Activated naive CD4-positive, alpha-beta T cell treated with anti-CD3 and anti-CD28 coated beads for 36 hours (primary cell): ENCODE data around the gene HDGFL2. TPM values are rescaled to one million over a fixed set of nuclear protein-coding genes. Genes with fewer than 3 reads are reported as not detected.

Experiments
- CTCF ChIA-PET: fragments of 350-600 bp; sonication (Branson Sonifier 250); formaldehyde crosslinking; loops from one replicate; lab custom pipeline; 2021; ENCODE audit warnings: antibody characterized with exemption; lab: Charles Lee
- DNase-seq: peaks from one replicate; pipeline ENCODE4 v3.0.0-alpha.2; 2020
- H3K27ac Mint-ChIP-seq: one replicate; pipeline ENCODE4 v1.8.0; 2021; ENCODE audit warnings: mild to moderate bottlenecking, mixed read lengths
- H3K27me3 Mint-ChIP-seq: one replicate; pipeline ENCODE4 v1.8.0; 2021; ENCODE audit warnings: low read depth, mixed read lengths
- H3K36me3 Mint-ChIP-seq: one replicate; pipeline ENCODE4 v1.8.0; 2021; ENCODE audit warnings: low read depth, mixed read lengths
- H3K4me1 Mint-ChIP-seq: one replicate; pipeline ENCODE4 v1.8.0; 2021; ENCODE audit warnings: low read depth, mixed read lengths
- H3K4me3 Mint-ChIP-seq: one replicate; pipeline ENCODE4 v1.8.0; 2021; ENCODE audit warnings: mild to moderate bottlenecking, moderate library complexity, mixed read lengths
- H3K9me3 Mint-ChIP-seq: one replicate; pipeline ENCODE4 v1.8.0; 2021; ENCODE audit warnings: mixed read lengths
- intact Hi-C: fragments of 100-400 bp; cut with micrococcal nuclease; formaldehyde crosslinking; loops from one replicate; pipeline ENCODE4 v1.15.1; 2023
- total RNA-seq, 2 experiments: library from RNA; stranded (reverse); gene quantifications; one replicate each; pipeline ENCODE4 v1.2.3, GENCODE V29; 2021

The HDGFL2 gene
- total RNA-seq, 2 experiments from 2014 or later: 43.0 to 43.5 TPM

DNA sequence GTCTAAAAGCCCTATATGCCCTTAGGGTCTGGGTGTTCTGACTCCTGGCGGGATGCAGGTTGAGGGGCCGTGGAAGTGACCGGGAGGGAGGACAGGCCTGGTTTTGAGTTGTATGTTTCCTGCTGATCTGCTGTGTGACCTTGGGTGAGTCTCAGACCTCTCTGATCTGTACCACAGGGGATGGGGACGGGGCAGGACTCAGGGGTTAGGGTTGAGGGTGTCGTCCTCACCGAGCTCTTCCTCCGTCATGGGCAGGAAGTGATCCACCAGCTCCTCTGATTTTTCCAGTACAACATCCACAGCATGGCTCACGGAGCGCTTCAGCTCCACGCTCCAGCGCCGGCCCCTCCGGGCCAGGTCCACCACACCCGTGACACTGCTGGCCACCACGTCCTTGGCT, 56.7 kb downstream of the HDGFL2 start:
- Mint-ChIP-seq H3K27ac (no peak overlapping the region), H3K27me3 (no peaks in the 10 kb centered on the region), H3K9me3 (no peaks in the 10 kb centered on the region), H3K36me3 (no peaks in the 10 kb centered on the region), H3K4me3 (no peak overlapping the region), H3K4me1 (no peaks in the 10 kb centered on the region)
- DNase-seq: no peak
- CTCF ChIA-PET: no interaction called here
- intact Hi-C loops: no loop called here

DNA sequence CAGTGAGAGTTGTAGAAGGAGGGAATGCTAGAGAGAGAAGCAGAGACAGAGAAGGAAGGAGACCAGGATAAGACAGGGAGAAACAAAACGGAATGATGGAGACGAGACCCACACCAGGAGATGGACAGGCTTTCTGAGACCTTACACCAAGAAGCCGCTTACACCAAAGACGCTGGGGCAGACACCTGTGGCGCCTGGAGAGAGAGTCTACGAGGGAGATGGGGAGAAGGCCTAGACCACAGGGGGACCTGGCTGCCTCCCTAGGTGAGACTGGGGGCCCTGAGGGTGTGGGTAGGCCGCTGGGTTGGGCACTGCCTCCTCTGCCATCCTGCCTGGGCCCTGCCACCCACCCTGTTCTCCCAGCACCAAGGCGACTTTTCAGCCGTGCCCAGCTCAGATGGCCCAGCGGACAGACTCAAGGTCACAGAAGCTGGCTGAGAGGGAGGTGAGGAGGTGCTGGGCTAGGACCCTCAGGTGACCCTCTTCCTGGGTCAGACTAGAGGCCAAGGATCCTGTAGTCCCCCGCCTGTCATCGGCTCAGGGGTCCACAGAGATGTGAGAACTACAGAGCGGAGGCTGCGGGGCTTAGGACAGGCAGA, 57.9 kb downstream of the HDGFL2 start:
- Mint-ChIP-seq H3K36me3 (no peaks in the 10 kb centered on the region), H3K27me3 (peaks cover 3% of the 10 kb centered on the region), H3K9me3 (no peaks in the 10 kb centered on the region), H3K27ac (no peak overlapping the region), H3K4me3 (no peak overlapping the region), H3K4me1 (peaks cover 4% of the 10 kb centered on the region)
- intact Hi-C loops: no loop called here
- CTCF ChIA-PET: interaction anchor here (1.2 kb wide), 1 partner anchor 8 kb away, joined by 6 read pairs; no protein-coding TSS in a partner anchor
- no peak for DNase-seq

DNA sequence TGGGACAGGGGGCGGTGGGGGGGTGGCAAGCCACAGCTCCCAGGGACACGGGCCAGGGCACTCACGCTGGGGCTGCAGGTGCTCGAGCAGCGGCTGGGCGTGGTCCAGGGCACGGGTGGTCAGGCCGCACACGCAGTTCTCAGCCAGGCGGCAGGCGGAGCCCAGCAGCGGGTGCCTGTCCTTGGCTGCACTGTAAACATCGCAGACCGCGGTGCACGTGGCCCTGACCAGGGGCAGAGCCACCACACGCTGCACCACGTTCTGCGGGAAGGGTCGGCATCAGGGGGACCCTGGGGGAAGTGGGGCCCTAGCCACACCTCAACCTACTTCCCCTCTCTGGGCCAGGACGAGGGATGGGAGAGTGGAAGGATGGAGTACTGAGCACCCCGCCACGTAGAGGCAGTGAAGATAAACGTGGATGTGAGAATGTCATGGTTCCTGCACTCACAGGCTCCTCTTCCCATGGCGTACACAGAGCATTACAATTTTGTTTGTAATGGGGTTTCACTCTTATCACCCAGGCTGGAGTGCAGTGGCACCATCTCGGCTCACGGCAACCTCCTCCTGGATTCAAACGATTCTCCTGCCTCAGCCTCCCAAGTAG, 59.6 kb downstream of the HDGFL2 start:
- H3K4me1 Mint-ChIP-seq: peaks cover 7% of the 10 kb centered on the region
- H3K9me3 Mint-ChIP-seq: no peaks in the 10 kb centered on the region
- H3K4me3 Mint-ChIP-seq: no peak overlapping the region
- CTCF ChIA-PET: interaction anchor here (1.2 kb wide), 1 partner anchor 10 kb away, joined by 6 read pairs; no protein-coding TSS in a partner anchor
- peaks cover 7% of the 10 kb centered on the region for H3K27me3 Mint-ChIP-seq
- intact Hi-C loops: no loop called here
- H3K36me3 Mint-ChIP-seq: no peaks in the 10 kb centered on the region
- DNase-seq: no peak
- H3K27ac Mint-ChIP-seq: no peak overlapping the region

- no peaks in the 10 kb centered on the region for H3K9me3 Mint-ChIP-seq
- H3K4me3 Mint-ChIP-seq: no peak overlapping the region
- no peaks in the 10 kb centered on the region for H3K36me3 Mint-ChIP-seq
- no peak for DNase-seq
- peaks cover 11% of the 10 kb centered on the region for H3K27me3 Mint-ChIP-seq
- intact Hi-C loops: no loop called here
- CTCF ChIA-PET: interaction anchor here (1.3 kb wide), 1 partner anchor 10 kb away, joined by 6 read pairs; no protein-coding TSS in a partner anchor
- H3K27ac Mint-ChIP-seq: no peak overlapping the region
- peaks cover 7% of the 10 kb centered on the region for H3K4me1 Mint-ChIP-seq
Measured at GRCh38 chr19:4533334-4533733, 61.2 kb downstream of the HDGFL2 start.

GRCh38 chr19:4533835-4534424, 61.8 kb downstream of the HDGFL2 start:
- DNase-seq: no peak
- CTCF ChIA-PET: interaction anchor here (0.6 to 1.3 kb wide), 2 partner anchors 11 to 519 kb away, joined by 3 to 6 read pairs; no protein-coding TSS in a partner anchor
- peaks cover 7% of the 10 kb centered on the region for H3K4me1 Mint-ChIP-seq
- no peak overlapping the region for H3K4me3 Mint-ChIP-seq
- intact Hi-C loops: no loop called here
- H3K27ac Mint-ChIP-seq: no peak overlapping the region
- no peaks in the 10 kb centered on the region for H3K36me3 Mint-ChIP-seq
- H3K9me3 Mint-ChIP-seq: no peaks in the 10 kb centered on the region
- H3K27me3 Mint-ChIP-seq: peaks cover 11% of the 10 kb centered on the region

DNA sequence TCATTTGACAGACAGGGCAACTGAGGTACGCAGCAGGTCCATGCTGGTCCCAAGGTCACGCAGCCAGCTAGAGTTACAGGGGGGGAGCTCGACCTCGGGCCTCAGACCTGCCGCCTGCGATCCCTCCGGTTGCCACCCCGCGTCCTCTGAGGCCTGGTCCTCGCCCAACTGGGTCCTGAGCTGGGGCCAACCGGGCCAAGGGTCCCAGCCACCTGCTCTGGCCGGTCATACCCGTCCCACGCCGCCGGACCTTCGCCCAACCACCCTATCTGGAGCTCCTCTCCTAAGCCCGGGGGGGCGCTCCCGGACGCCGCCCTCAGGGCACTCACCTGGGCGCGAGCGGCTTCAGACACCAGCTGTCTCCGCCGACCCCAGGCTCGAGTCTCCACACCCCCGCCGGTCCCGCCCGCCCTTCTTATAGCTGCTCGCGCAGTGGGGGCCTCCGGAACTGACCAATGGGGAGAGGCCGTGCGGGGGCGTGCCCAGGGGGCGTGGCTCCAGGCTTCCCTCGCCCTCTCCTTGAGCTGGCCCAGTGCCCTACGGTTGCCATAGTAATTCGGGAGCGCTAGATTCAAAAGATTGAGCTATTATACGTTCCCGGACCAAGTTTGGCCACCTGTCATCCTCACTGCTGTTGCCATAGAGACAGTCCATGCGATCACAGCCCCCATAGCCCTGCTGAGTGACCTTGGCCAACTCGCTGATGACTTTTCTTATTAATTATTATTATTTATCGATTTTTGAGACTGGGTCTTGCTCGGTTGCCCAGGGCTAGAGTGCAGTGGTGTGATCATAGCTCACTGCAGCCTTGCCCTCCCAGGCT, 63.0 kb downstream of the HDGFL2 start, which contains the start of gene PLIN5:
Gene PLIN5 (minus strand): TSS at position 389 of the 823 bp plus-strand sequence. CDS start 1,150 bp downstream, outside the sequence.
- peak; percentile 40 for DNase-seq
- Mint-ChIP-seq H3K4me3 (no peak within 1 kb of the TSS), H3K9me3 (no peaks in the 10 kb centered on the region), H3K27ac (no peak within 1 kb of the TSS), H3K4me1 (peaks cover 10% of the 10 kb centered on the region), H3K27me3 (peaks cover 14% of the 10 kb centered on the region), H3K36me3 (no peaks in the 10 kb centered on the region)
- intact Hi-C loops: no loop called here
- CTCF ChIA-PET: interaction anchor here (0.6 to 1.4 kb wide), 4 partner anchors 9 to 518 kb away, joined by 3 to 17 read pairs (median 4); no protein-coding TSS in a partner anchor

DNA sequence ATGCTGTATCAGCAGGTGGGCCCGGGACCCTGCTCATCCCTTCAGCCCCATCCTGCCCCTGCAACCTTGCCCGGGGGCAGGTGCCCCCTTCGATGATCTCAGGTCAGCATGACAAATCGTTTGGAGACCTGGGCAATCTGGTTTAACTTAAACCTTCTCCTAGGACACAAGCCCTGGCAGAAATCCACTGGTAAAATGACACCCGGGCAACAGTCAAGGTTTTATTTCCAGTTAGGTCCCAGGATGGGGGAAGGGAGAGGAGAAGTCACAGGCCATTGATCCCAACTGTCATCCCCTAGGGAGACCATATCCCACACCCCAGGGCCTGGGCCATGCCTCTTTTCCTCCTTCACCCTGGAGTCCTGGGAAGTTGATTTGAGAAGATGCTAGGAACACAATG, 64.7 kb downstream of the HDGFL2 start:
- intact Hi-C loops: no loop called here
- CTCF ChIA-PET: interaction anchor here (0.9 kb wide), 1 partner anchor 12 kb away, joined by 3 read pairs; no protein-coding TSS in a partner anchor
- Mint-ChIP-seq H3K27ac (no peak overlapping the region), H3K4me1 (peaks cover 15% of the 10 kb centered on the region), H3K9me3 (peaks cover 2% of the 10 kb centered on the region), H3K4me3 (no peak overlapping the region), H3K27me3 (peaks cover 14% of the 10 kb centered on the region), H3K36me3 (no peaks in the 10 kb centered on the region)
- DNase-seq: no peak

DNA sequence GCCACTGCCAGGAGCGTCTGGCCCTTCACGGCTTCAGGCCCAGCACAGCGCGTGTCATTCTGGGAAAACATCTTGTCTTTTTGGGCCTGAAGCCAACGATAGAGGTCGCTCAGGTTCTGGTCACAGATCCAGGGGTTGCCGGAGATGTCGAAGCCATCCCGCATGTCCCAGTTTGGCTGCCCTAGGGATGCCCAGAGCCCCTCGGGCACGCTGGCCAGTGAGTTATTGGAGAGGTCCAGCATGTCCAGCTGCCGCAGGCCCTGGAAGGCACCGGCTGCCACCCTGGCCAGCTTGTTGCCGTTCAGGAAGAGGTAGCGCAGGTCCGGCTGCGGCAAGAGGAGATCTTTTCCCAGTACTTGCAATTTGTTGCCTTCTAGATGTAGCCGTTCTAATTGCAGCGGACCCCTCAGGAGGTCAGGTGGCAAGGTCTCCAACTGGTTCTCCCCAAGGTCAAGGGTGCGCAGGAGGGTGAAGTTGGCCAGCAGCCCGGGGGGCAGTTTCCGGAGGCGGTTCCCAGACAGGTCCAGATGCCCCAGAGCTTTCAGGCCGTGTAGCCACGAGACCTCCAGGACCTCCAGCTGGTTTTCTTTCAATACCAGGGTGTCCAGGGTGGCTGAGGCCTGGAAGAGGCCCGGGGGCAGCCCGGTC, 66.0 kb downstream of the HDGFL2 start:
- Mint-ChIP-seq H3K27me3 (peaks cover 14% of the 10 kb centered on the region), H3K4me1 (peaks cover 15% of the 10 kb centered on the region), H3K27ac (no peak overlapping the region), H3K9me3 (peaks cover 2% of the 10 kb centered on the region), H3K36me3 (no peaks in the 10 kb centered on the region), H3K4me3 (no peak overlapping the region)
- DNase-seq: no peak
- intact Hi-C loops: no loop called here
- CTCF ChIA-PET: no interaction called here

GRCh38 chr19:4538601-4538954, 66.5 kb downstream of the HDGFL2 start:
- Mint-ChIP-seq H3K27ac (no peak overlapping the region), H3K9me3 (peaks cover 2% of the 10 kb centered on the region), H3K36me3 (no peaks in the 10 kb centered on the region), H3K4me1 (peaks cover 15% of the 10 kb centered on the region), H3K27me3 (peaks cover 14% of the 10 kb centered on the region), H3K4me3 (no peak overlapping the region)
- DNase-seq: no peak
- intact Hi-C loops: no loop called here
- CTCF ChIA-PET: no interaction called here

GRCh38 chr19:4539169-4539692, 67.1 kb downstream of the HDGFL2 start:
- CTCF ChIA-PET: interaction anchor here (0.7 kb wide), 1 partner anchor 58 kb away, joined by 3 read pairs; no protein-coding TSS in a partner anchor
- no peak overlapping the region for H3K4me3 Mint-ChIP-seq
- H3K36me3 Mint-ChIP-seq: no peaks in the 10 kb centered on the region
- DNase-seq: no peak
- intact Hi-C loops: no loop called here
- H3K27ac Mint-ChIP-seq: no peak overlapping the region
- H3K9me3 Mint-ChIP-seq: peaks cover 2% of the 10 kb centered on the region
- peaks cover 15% of the 10 kb centered on the region for H3K4me1 Mint-ChIP-seq
- peaks cover 14% of the 10 kb centered on the region for H3K27me3 Mint-ChIP-seq

- peaks cover 11% of the 10 kb centered on the region for H3K4me1 Mint-ChIP-seq
- H3K27me3 Mint-ChIP-seq: peaks cover 11% of the 10 kb centered on the region
- peak within 1 kb of the TSS; percentile 46 for H3K27ac Mint-ChIP-seq
- DNase-seq: peak; percentile 70
- intact Hi-C loops: no loop called here
- H3K9me3 Mint-ChIP-seq: peaks cover 2% of the 10 kb centered on the region
- peak within 1 kb of the TSS; percentile 67 for H3K4me3 Mint-ChIP-seq
- no peaks in the 10 kb centered on the region for H3K36me3 Mint-ChIP-seq
- CTCF ChIA-PET: interaction anchor here (1.0 to 1.7 kb wide), 2 partner anchors 15 to 400 kb away, joined by 4 to 6 read pairs; no protein-coding TSS in a partner anchor
Measured at GRCh38 chr19:4539693-4540581, 67.8 kb downstream of the HDGFL2 start, which contains the start of gene LRG1. TSS of gene LRG1 (minus strand) at chr19:4540036. CDS start at chr19:4540013, 23 bp downstream.
